Colonic mucosa (tissue), 4 donors: ENCODE measurements around the gene AUH. TPM values are rescaled to one million over a fixed set of nuclear protein-coding genes. Genes with fewer than 3 reads are reported as not detected.
A peak's percentile ranks its signal among the peaks of the same experiment; 100 is the strongest.

Experiments used
- DNase-seq: peaks from one replicate; pipeline ENCODE4 v3.0.0-alpha.2; 2020
- H3K27ac ChIP-seq: fragments of 200-600 bp; one replicate; pipeline ENCODE4 v1.8.0; 2021
- H3K27me3 ChIP-seq: fragments of 200-600 bp; one replicate; pipeline ENCODE4 v1.8.0; 2021
- H3K36me3 ChIP-seq: fragments of 200-600 bp; one replicate; pipeline ENCODE4 v1.8.0; 2021
- H3K4me1 ChIP-seq: fragments of 200-600 bp; one replicate; pipeline ENCODE4 v1.8.0; 2021; ENCODE audit warnings: mild to moderate bottlenecking
- H3K4me3 ChIP-seq: fragments of 200-600 bp; one replicate; pipeline ENCODE4 v1.8.0; 2021
- H3K9ac ChIP-seq, 2 donors: one replicate each; pipeline ENCODE4 v1.7.0; 2013; ENCODE audit warnings: control low read depth in 2 of 2, low read depth in 2 of 2, low read length in 2 of 2
- H3K9me3 ChIP-seq: fragments of 200-600 bp; one replicate; pipeline ENCODE4 v1.8.0; 2021
- CTCF ChIP-seq: fragments of 200-600 bp; IDR thresholded peaks from one replicate; pipeline ENCODE4 v1.8.0; 2022; ENCODE audit warnings: antibody characterized with exemption, mild to moderate bottlenecking
- intact Hi-C: fragments of 100-400 bp; cut with DNase I; formaldehyde crosslinking; loops from one replicate; pipeline ENCODE4 v1.14.1; 2022
- total RNA-seq, 2 donors: library from RNA; stranded (reverse); fragmentation: NEBNext Ultra II Directional in 1 of 2; extraction: Animal tissue kit (Norgen Biotek cat#: 25700) in 1 of 2; gene quantifications; one replicate each; pipeline ENCODE4 v1.2.1, GENCODE V29; 2021
- donor health status: healthy.
- donor health status: DM: no; HTN: no; CAD: no.
- donor health status: DM: no; HTN: no; CAD: no.

Gene AUH
- total RNA-seq, 2 donors from 2014 or later, result 21.5 to 47.6 TPM

- Histone ChIP-seq H3K27ac (no peak overlapping the region), H3K4me1 (peaks cover 15% of the 10 kb centered on the region), H3K27me3 (no peaks in the 10 kb centered on the region), H3K4me3 (no peak overlapping the region), H3K36me3 (no peaks in the 10 kb centered on the region), H3K9me3 (no peaks in the 10 kb centered on the region), H3K9ac (no peak overlapping the region)
- DNase-seq, result no peak
- intact Hi-C loops, result no loop called here
- no peak for TF ChIP-seq CTCF
These were observed 194.8 kb downstream of the AUH start for GRCh38 chr9:91166796-91167366.

- H3K4me3 ChIP-seq, result no peak overlapping the region
- intact Hi-C loops, result no loop called here
- no peak for TF ChIP-seq CTCF
- H3K36me3 ChIP-seq, result no peaks in the 10 kb centered on the region
- H3K27me3 ChIP-seq, result no peaks in the 10 kb centered on the region
- peak overlapping the region in 1 of 2 donors; percentile 70 for H3K9ac ChIP-seq
- peaks cover 15% of the 10 kb centered on the region for H3K4me1 ChIP-seq
- peak; percentile 87 for DNase-seq
- peak overlapping the region; percentile 69 for H3K27ac ChIP-seq
- H3K9me3 ChIP-seq, result no peaks in the 10 kb centered on the region
These were observed 196.8 kb downstream of the AUH start for GRCh38 chr9:91164724-91165520.

Other genes starting within 250 kb of the AUH start
- gene NFIL3, start 61.9 kb upstream of the AUH start, total RNA-seq, result 10 to 100 TPM; 13.7 to 32.5 TPM